Colonic mucosa (tissue), 4 donors: Measurements from ENCODE around the gene LMF1. TPM values are rescaled to one million over a fixed set of nuclear protein-coding genes. Genes with fewer than 3 reads are reported as not detected.

Experiments
- DNase-seq: peaks from one replicate; pipeline ENCODE4 v3.0.0-alpha.2; 2020
- H3K27ac ChIP-seq: fragments of 200-600 bp; one replicate; pipeline ENCODE4 v1.8.0; 2021
- H3K27me3 ChIP-seq: fragments of 200-600 bp; one replicate; pipeline ENCODE4 v1.8.0; 2021
- H3K36me3 ChIP-seq: fragments of 200-600 bp; one replicate; pipeline ENCODE4 v1.8.0; 2021
- H3K4me1 ChIP-seq: fragments of 200-600 bp; one replicate; pipeline ENCODE4 v1.8.0; 2021; ENCODE audit warnings: mild to moderate bottlenecking
- H3K4me3 ChIP-seq: fragments of 200-600 bp; one replicate; pipeline ENCODE4 v1.8.0; 2021
- H3K9ac ChIP-seq, 2 donors: one replicate each; pipeline ENCODE4 v1.7.0; 2013; ENCODE audit warnings: control low read depth in 2 of 2, low read depth in 2 of 2, low read length in 2 of 2
- H3K9me3 ChIP-seq: fragments of 200-600 bp; one replicate; pipeline ENCODE4 v1.8.0; 2021
- CTCF ChIP-seq: fragments of 200-600 bp; IDR thresholded peaks from one replicate; pipeline ENCODE4 v1.8.0; 2022; ENCODE audit warnings: antibody characterized with exemption, mild to moderate bottlenecking
- intact Hi-C: fragments of 100-400 bp; cut with DNase I; formaldehyde crosslinking; loops from one replicate; pipeline ENCODE4 v1.14.1; 2022
- total RNA-seq, 2 donors: library from RNA; stranded (reverse); fragmentation: NEBNext Ultra II Directional in 1 of 2; extraction: Animal tissue kit (Norgen Biotek cat#: 25700) in 1 of 2; gene quantifications; one replicate each; pipeline ENCODE4 v1.2.1, GENCODE V29; 2021
- donor health status: healthy.
- donor health status: DM: no; HTN: no; CAD: no.
- donor health status: DM: no; HTN: no; CAD: no.

The LMF1 gene
- total RNA-seq, 2 donors from 2014 or later: 8.4 to 12.8 TPM

GRCh38 chr16:1014221-1014620 is 43.4 kb upstream of the LMF1 start:
- no peak overlapping the region for H3K27ac ChIP-seq
- H3K36me3 ChIP-seq: no peaks in the 10 kb centered on the region
- no peaks in the 10 kb centered on the region for H3K9me3 ChIP-seq
- no peaks in the 10 kb centered on the region for H3K4me1 ChIP-seq
- no peak for TF ChIP-seq CTCF
- no peak overlapping the region for H3K9ac ChIP-seq
- no peak for DNase-seq
- no peak overlapping the region for H3K4me3 ChIP-seq
- intact Hi-C loops: no loop called here
- no peaks in the 10 kb centered on the region for H3K27me3 ChIP-seq

GRCh38 chr16:1013593-1013900 is 42.8 kb upstream of the LMF1 start:
- no peak for DNase-seq
- Histone ChIP-seq H3K27me3 (no peaks in the 10 kb centered on the region), H3K9ac (no peak overlapping the region), H3K36me3 (no peaks in the 10 kb centered on the region), H3K27ac (no peak overlapping the region), H3K4me3 (no peak overlapping the region), H3K9me3 (no peaks in the 10 kb centered on the region), H3K4me1 (no peaks in the 10 kb centered on the region)
- intact Hi-C loops: no loop called here
- no peak for TF ChIP-seq CTCF

- H3K9ac ChIP-seq: no peak overlapping the region
- no peaks in the 10 kb centered on the region for H3K4me1 ChIP-seq
- DNase-seq: no peak
- H3K36me3 ChIP-seq: no peaks in the 10 kb centered on the region
- no peak for TF ChIP-seq CTCF
- no peaks in the 10 kb centered on the region for H3K27me3 ChIP-seq
- H3K9me3 ChIP-seq: no peaks in the 10 kb centered on the region
- H3K4me3 ChIP-seq: no peak overlapping the region
- no peak overlapping the region for H3K27ac ChIP-seq
- intact Hi-C loops: no loop called here
Observed at GRCh38 chr16:1012722-1013592, 42.2 kb upstream of the LMF1 start.

- H3K9ac ChIP-seq: no peak overlapping the region
- no peaks in the 10 kb centered on the region for H3K27me3 ChIP-seq
- no peaks in the 10 kb centered on the region for H3K9me3 ChIP-seq
- DNase-seq: no peak
- intact Hi-C loops: no loop called here
- H3K27ac ChIP-seq: no peak overlapping the region
- H3K36me3 ChIP-seq: no peaks in the 10 kb centered on the region
- H3K4me3 ChIP-seq: no peak overlapping the region
- H3K4me1 ChIP-seq: no peaks in the 10 kb centered on the region
- TF ChIP-seq CTCF: no peak
Observed at GRCh38 chr16:1012135-1012534, 41.4 kb upstream of the LMF1 start.

- no peaks in the 10 kb centered on the region for H3K27me3 ChIP-seq
- H3K4me3 ChIP-seq: no peak overlapping the region
- H3K4me1 ChIP-seq: no peaks in the 10 kb centered on the region
- no peak overlapping the region for H3K27ac ChIP-seq
- no peaks in the 10 kb centered on the region for H3K36me3 ChIP-seq
- DNase-seq: no peak
- no peaks in the 10 kb centered on the region for H3K9me3 ChIP-seq
- intact Hi-C loops: no loop called here
- TF ChIP-seq CTCF: no peak
- H3K9ac ChIP-seq: no peak overlapping the region
Observed at GRCh38 chr16:1011316-1012082, 40.7 kb upstream of the LMF1 start.
